ENCODE results near the gene PAQR4.

DNA sequence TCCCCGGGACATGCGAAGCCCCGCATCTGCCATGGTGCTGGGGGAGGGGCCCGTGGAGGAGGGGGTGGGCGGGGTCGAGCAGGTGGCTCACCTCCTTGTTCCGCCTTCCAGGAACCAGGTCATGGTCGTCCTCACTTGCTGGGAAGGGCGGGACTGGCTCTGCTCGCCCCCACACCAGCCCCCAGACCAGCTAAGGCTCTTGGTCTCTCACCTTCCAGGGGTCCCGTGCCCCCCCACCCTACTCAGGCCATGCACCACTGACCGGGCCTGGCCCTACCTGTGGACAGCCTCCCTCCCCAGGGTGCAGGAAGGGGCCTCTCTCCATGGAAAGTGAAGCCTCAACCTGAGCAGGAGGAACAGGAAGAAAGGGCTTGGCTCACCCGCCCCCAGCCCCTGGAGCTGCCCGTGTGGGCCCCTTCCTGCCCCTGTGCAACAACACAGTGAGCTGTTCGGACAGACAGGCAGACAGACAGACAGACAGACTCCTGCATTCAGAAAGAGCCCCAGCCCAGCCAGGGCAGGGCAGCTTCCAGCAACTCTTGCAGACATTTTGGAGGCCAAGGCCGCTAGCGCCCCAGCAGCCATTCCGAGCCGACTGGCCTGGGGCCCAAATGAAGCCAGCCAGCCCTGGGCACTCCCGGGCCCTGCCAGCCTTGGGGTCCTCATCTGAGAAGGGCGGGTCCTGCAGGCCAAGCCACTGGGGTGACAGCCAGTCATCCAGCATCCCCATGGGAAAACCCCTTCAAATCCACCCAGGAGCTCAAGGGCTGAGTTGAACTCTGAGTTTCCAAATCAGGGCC lies 13.2 kb upstream of the PAQR4 start:
- TF ChIP-seq, protein P1, sequence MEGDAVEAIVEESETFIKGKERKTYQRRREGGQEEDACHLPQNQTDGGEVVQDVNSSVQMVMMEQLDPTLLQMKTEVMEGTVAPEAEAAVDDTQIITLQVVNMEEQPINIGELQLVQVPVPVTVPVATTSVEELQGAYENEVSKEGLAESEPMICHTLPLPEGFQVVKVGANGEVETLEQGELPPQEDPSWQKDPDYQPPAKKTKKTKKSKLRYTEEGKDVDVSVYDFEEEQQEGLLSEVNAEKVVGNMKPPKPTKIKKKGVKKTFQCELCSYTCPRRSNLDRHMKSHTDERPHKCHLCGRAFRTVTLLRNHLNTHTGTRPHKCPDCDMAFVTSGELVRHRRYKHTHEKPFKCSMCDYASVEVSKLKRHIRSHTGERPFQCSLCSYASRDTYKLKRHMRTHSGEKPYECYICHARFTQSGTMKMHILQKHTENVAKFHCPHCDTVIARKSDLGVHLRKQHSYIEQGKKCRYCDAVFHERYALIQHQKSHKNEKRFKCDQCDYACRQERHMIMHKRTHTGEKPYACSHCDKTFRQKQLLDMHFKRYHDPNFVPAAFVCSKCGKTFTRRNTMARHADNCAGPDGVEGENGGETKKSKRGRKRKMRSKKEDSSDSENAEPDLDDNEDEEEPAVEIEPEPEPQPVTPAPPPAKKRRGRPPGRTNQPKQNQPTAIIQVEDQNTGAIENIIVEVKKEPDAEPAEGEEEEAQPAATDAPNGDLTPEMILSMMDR (IDR thresholded peaks at IDR 0.05): no peak
- TF ChIP-seq FOXM1 (IDR thresholded peaks at IDR 0.05; ENCODE audit: low read depth) (no peak), JUND (IDR thresholded peaks at IDR 0.05) (no peak), EP300 (IDR thresholded peaks at IDR 0.05; ENCODE audit: borderline replicate concordance in 1 of 2, low read depth in 1 of 2, low read length in 1 of 2) (no peak), EZH2phosphoT487 (IDR thresholded peaks at IDR 0.05; ENCODE audit: borderline replicate concordance, low read depth) (no peak), POLR2AphosphoS5 (IDR thresholded peaks at IDR 0.05; ENCODE audit: low read depth, low read length) (no peak), YY1 (IDR thresholded peaks at IDR 0.05; ENCODE audit: low read depth) (no peak), SIN3A (IDR thresholded peaks at IDR 0.05; ENCODE audit: borderline replicate concordance, low read depth, low read length) (no peak)
- TF ChIP-seq, protein P2, sequence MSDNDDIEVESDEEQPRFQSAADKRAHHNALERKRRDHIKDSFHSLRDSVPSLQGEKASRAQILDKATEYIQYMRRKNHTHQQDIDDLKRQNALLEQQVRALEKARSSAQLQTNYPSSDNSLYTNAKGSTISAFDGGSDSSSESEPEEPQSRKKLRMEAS (IDR thresholded peaks at IDR 0.05; ENCODE audit: low read depth): no peak

Data from SK-N-SH (cell line).